ENCODE data around the gene CD247. TPM values are rescaled to one million over a fixed set of nuclear protein-coding genes. Genes with fewer than 3 reads are reported as not detected.
A peak's percentile ranks its signal among the peaks of the same experiment; 100 is the strongest.
"Not testable (repeated sequence)": the region's sequence is repeated elsewhere in the genome, so short reads cannot be mapped to it uniquely, and the experiment has no call there.

CD247 gene
- under 0.01 and 0.13 TPM in 2 replicates for total RNA-seq

GRCh38 chr1:167518331-167518700 lies at the start of gene CD247:
Gene CD247 (minus strand): TSS chr1:167518529. CDS start chr1:167518465, 64 bp downstream.
- no peak for DNase-seq (ENCODE audit: low read depth in 2 of 2)

DNA sequence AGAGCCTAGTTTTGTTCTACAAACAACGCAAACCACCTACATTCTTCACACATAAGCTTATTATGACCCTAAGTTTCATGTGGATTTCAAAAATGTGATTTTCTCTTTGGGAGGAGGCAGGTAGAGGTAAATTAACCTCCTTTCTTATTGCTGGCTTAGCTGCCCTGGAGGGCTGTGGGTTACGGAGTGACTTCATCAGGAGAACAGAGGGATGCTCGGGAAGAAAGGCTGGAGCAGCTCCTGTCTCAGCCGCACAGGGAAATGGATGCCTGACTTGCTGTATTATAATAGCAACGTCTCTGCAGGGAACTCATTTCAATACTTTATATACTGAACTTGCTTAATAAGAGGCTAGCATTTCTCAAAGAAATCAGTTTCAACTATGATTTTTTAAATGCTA lies 49.3 kb upstream of the CD247 start:
- DNase-seq (ENCODE audit: low read depth in 2 of 2): no peak

DNA sequence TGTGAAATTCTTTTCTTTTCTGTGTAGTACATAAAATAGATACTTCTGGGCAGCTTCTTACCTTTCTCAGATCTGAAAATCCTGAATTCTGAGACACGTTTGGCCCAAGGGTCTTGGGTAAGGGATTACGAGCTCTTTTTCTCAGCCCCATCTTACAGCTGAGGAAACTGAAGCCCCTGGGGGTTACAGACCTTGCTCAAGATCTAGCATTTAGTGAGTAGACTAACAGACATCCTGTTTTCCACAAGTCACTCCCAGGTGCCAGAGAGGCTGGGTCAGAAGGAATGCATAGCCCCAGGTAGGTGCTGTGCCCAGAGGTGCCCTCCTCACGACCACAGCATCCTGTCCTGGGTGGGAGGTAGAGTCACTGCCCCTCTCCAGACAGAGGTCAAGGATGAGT lies 48.4 kb upstream of the CD247 start:
- no peak for DNase-seq (ENCODE audit: low read depth in 2 of 2)

DNA sequence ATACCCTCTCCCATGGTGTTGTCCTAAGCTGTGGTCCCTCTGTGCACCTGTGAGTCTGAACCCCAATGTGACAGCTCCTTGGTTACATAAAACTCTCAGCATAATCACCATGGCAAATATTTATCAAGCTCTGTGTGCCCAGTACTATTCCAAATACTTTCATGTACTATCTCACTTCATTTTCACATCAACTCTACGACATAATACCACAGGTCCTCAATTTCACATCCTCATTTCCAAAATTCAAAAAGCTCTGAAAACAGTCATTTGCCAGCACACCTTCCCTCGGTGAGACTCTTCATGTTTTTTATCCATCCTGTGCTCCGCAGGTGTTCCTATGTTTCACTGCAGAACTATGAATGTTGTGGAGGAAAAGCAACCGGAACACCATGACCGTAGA lies 47.6 kb upstream of the CD247 start:
- DNase-seq (ENCODE audit: low read depth in 2 of 2): no peak

GRCh38 chr1:167564612-167565270 lies 46.4 kb upstream of the CD247 start:
- DNase-seq (ENCODE audit: low read depth in 2 of 2): no peak

GRCh38 chr1:167563579-167564246 lies 45.4 kb upstream of the CD247 start:
- no peak for DNase-seq (ENCODE audit: low read depth in 2 of 2)

DNA sequence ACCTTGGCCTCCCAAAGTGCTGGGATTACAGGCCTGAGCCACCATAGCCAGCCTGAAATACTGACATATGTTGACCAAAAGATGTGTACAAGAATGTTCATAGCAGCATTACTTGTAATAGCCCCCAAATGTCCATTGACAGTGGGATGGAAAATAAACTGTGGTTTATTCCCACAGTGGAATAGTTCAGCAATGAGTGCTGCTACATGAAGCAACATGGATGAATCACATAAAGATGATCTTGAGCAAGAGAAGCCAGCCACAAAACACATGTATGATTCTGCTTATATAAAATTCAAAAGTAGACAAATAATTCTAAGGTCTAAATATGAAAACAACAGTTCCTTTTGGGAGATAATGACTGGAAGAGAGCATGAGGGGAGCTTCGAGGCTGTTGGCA lies 44.4 kb upstream of the CD247 start:
- DNase-seq (ENCODE audit: low read depth in 2 of 2): no peak

DNA sequence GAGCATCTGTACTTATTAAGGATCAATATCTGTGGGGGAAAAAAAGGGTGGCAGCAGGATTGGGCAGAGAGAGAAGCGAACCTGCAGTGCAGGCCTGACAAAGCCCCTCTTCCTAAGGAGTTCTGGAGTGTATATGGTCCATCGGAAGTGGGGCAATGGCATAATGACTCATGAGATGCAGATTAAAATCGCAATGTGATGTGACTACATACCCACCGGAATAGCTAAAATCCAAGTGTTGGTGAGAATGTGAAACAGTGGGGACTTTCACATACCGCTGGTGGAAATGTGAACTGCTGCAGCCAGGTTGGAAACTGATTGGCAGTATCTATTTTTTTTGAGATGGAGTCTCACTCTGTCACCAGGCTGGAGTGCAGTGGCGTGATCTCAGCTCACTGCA lies 43.4 kb upstream of the CD247 start:
- no peak for DNase-seq (ENCODE audit: low read depth in 2 of 2)

GRCh38 chr1:167555971-167556714 lies 37.8 kb upstream of the CD247 start:
- DNase-seq (ENCODE audit: low read depth in 2 of 2): peak; percentile 24 to 66

DNA sequence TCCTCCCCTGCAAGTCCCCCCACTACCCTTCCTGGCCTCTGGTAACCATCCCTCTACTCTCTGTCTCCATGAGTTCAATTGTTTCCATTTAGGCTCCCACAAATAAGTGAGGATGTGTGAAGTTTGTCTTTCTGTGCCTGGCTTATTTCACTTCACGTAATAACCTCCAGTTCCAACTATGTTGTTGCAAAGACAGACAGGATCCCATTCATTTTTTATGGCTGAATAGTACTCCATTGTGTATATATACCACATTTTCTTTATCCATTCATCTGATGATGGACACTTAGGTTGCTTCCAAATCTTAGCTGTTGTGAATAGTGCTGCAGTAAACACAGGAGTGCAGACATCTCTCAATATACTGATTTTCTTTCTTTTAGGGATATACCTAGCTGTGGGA lies 36.7 kb upstream of the CD247 start:
- not testable (repeated sequence) for DNase-seq (ENCODE audit: low read depth in 2 of 2)

DNA sequence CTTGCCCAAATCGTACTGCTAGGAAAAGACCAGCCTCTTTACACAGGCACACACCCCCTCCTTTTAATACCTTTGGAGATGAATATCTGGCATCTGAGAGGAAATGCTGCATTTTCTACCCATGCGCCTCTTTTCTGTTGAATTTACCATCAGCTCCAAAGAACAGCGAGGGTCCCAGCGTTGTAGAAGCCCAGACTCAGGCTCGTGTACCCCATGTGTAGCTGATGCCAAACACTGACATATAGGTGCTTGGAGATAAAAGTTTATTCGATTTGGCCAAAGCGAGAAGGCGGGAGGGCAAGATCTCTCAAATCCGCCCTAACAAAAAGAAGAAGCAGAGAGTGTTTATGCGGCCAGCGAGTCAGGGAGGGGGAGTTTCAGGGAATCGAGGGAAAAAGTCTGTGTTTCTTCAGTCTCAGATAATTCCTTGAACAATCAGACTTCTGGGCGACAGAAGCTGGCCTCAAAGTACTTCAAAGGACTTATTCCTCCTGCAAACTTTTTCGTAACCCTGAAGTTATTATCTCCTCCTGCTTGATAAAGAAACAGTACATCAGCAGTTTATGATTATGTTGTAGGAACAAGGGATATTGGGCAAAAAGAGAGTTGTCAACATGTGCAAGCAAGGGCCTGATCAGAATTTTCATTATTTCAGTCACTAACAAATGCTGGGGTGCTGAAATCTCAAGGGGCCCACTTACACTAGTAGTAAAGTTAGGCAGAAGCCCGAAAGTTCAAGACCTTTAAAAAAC lies 35.9 kb upstream of the CD247 start:
- no peak for DNase-seq (ENCODE audit: low read depth in 2 of 2)

DNA sequence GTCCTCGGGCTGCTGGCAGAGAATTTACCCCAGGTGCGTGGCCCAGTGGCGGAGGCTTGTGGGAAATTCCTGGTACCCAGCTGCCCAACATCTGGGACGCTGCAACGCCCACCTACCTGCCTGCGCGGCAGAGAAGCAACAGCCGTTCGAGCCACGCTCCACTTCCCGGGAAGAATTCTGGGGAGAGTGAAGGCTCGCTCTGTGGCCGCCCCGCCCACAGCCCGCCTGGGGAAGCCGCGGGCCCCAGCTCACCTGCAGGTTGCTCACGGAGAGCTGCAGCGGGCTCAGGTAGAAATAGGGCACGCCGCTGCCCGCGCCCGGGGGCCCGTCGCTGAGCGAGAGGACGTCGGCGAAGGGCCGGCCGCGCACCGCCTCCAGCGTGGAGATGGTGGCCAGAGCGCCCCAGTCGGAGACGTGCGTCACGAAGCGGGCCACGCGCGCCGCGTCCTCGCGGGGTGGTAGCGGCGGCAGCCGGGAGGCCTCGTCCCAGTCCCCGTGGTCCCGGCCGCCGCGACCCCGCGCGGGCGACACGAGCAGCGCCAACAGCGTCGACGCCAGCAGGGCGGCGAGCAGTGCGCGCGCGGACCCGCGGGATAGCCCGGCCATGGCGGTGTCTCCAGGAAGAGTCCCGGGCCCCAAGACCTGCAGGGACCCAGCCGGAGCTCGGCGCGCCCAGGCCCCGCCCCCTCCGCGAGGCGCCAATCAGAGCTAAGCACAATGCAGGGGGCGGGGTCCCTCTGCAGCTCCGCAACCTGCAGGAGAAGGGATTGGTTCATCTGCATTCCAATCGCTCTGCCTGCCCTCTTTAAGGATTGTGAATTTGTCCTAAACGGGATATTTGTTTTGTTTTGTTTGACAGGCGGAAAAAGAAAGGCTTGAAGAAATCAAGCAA lies 35.1 kb upstream of the CD247 start, which contains the start of gene CREG1:
Gene CREG1, minus strand, starts transcription at position 627 of the 892 bp plus-strand sequence.
- peak; percentile 59 to 93 for DNase-seq (ENCODE audit: low read depth in 2 of 2)

GRCh38 chr1:167551362-167551761 lies 33.0 kb upstream of the CD247 start:
- no peak for DNase-seq (ENCODE audit: low read depth in 2 of 2)

- DNase-seq (ENCODE audit: low read depth in 2 of 2): no peak
Observed at GRCh38 chr1:167548059-167548932, 30.0 kb upstream of the CD247 start.

DNA sequence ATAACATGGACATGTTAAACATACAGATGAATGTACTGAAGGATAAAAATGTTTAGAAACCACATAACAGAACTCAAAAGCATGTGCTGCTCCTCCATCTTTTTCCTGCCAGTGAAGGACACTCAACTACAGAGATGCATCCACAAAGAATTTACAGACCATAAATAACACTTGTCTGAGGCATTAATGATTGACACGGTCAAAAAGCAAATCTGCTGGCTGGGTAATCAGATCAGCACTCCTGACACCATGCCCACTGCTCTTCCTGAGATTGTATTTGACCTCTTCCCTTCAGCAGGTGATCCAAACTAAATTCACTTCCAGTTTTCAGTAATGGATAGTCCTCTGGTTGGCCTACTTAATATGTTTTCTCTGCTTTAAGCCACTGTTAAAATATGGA lies 28.6 kb upstream of the CD247 start:
- DNase-seq (ENCODE audit: low read depth in 2 of 2): no peak

GRCh38 chr1:167545349-167545748 lies 27.0 kb upstream of the CD247 start:
- DNase-seq (ENCODE audit: low read depth in 2 of 2): no peak

DNA sequence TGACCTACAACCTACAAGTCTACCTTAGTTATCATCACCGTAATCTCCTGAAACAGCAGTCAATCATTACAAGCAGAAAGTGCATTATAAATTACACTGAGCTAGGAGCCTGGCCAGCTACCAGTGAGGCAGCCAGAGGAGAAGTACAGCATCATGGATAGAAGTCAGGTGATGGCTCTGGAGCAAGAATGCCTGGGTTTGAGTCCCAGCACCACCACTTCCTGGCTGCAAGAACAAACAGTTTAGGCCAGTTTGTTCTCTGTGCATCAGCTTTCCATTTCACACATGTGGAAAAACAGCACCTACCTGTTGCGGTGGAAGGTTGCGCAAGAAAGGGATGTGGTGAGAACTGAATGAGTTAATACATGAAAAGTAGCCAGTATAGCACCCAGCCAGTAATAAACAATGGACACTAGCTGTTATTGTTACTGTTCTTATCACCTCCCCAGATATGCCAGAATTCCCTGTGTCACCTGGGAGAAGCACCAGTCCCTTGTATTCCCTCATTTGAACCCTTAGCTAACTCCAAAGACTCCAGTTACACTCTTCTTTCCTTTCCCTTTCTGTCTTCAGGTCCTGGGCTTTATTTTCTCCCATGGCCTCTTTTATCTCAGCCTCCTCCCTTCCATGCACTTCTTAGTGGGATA lies 26.2 kb upstream of the CD247 start:
- DNase-seq (ENCODE audit: low read depth in 2 of 2): no peak

DNA sequence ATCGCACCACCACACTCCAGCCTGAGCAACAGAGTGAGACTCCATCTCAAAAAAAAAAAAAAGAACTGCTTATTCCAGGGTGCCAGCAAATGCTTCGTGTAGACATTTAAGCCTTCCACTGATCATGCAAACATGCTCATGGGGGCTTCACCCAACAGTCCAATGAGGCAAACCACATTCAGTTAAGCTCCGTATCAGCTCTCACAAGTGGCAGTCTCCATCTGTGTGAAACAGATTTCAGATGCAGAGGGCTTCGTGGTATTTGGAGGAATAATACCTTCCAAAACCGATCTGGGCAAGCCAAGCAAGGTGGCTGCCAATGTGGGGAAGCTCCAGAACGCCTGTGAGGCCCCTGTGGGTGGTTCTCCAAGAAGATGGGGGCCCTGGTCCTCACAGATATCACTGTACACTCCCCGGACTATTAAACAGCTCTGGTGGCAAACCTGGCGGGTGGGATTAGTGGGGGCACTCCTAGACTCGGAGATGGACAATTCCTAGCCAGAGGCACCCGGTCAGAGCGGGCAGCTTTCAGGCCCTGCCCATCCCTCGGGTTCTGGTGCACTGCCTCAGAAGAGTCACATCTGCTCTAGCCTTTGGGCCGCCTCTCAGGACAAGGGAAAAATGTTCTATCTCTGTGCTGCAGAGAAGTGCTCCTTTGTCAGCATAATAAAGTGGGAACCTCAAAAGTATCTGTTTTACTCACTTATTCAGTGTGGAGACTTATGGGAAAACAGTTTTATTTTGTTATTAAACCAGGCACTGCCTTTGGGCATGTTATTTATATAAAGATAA lies 25.1 kb upstream of the CD247 start:
- no peak for DNase-seq (ENCODE audit: low read depth in 2 of 2)
